Suprapubic skin (tissue), 4 donors: Measurements from ENCODE around the gene MEIOB. TPM values are rescaled to one million over a fixed set of nuclear protein-coding genes. Genes with fewer than 3 reads are reported as not detected.
A peak's percentile ranks its signal among the peaks of the same experiment; 100 is the strongest.

Experiments
- DNase-seq, 2 donors: peaks; one replicate each; pipeline ENCODE4 v3.0.0-alpha.2; 2019; ENCODE audit warnings: low spot score in 2 of 2
- H3K27ac ChIP-seq: fragments of 200-600 bp; sonication (generic); one replicate; pipeline ENCODE4 v1.5.1; 2019
- H3K27me3 ChIP-seq: fragments of 200-600 bp; sonication (generic); one replicate; pipeline ENCODE4 v1.5.1; 2019
- H3K36me3 ChIP-seq: fragments of 200-600 bp; sonication (generic); one replicate; pipeline ENCODE4 v1.5.1; 2019
- H3K4me1 ChIP-seq: fragments of 200-600 bp; sonication (generic); one replicate; pipeline ENCODE4 v1.5.1; 2019
- H3K4me3 ChIP-seq: fragments of 200-600 bp; sonication (generic); one replicate; pipeline ENCODE4 v1.5.1; 2019; ENCODE audit warnings: mild to moderate bottlenecking
- H3K9me3 ChIP-seq: fragments of 200-600 bp; sonication (generic); one replicate; pipeline ENCODE4 v1.5.1; 2019
- CTCF ChIP-seq, 2 donors: fragments of 200-600 bp in 1 of 2; fragments of 450-650 bp in 1 of 2; sonication (generic) in 1 of 2; IDR thresholded peaks; one replicate each; pipeline ENCODE4 v1.5.1; 2016 to 2019; ENCODE audit warnings: antibody characterized with exemption in 2 of 2, mild to moderate bottlenecking in 1 of 2, moderate library complexity in 1 of 2
- EP300 ChIP-seq: sonication (generic); formaldehyde crosslinking; IDR thresholded peaks from one replicate; pipeline ENCODE4 v1.6.1; 2017; ENCODE audit warnings: antibody characterized with exemption
- POLR2A ChIP-seq, 2 donors: fragments of 450-650 bp; IDR thresholded peaks; one replicate each; pipeline ENCODE4 v1.6.1; 2017; ENCODE audit warnings: antibody characterized with exemption in 2 of 2, mild to moderate bottlenecking in 2 of 2, moderate library complexity in 2 of 2
- POLR2AphosphoS5 ChIP-seq, 3 donors: sonication (generic); formaldehyde crosslinking; IDR thresholded peaks; one replicate each; pipeline ENCODE4 v1.6.1; 2017; ENCODE audit warnings: antibody characterized with exemption in 3 of 3
- WGBS: methylation state at CpG from one replicate; pipeline ENCODE4 v1.1.5; 2018; 5-methylcytosine and 5-hydroxymethylcytosine counted together
- total RNA-seq, 4 donors: library from RNA; depleted of rRNA; stranded (reverse); fragments of >200 nt; gene quantifications; one replicate each; pipeline ENCODE4 v1.1.0, GENCODE V29; 2016

MEIOB gene
- total RNA-seq, 4 donors from 2014 or later, result 0.29 to 0.68 TPM; not detected in 2

- TF ChIP-seq EP300 (no peak), POLR2A (IDR thresholded peaks at IDR 0.05) (no peak), POLR2AphosphoS5 (IDR thresholded peaks at IDR 0.05) (no peak), CTCF (IDR thresholded peaks at IDR 0.05) (no peak)
- H3K4me1 ChIP-seq, result peaks cover 67% of the 10 kb centered on the region
- H3K4me3 ChIP-seq, result peak overlapping the region; percentile 10
- no peak for DNase-seq
- H3K36me3 ChIP-seq, result no peaks in the 10 kb centered on the region
- 32% methylated on average over 3 of the region's 15 CpGs for WGBS
- peaks cover 59% of the 10 kb centered on the region for H3K27me3 ChIP-seq
- no peaks in the 10 kb centered on the region for H3K9me3 ChIP-seq
- peak overlapping the region; percentile 81 for H3K27ac ChIP-seq
These were observed 42.2 kb upstream of the MEIOB start for GRCh38 chr16:1914084-1914608.

DNA sequence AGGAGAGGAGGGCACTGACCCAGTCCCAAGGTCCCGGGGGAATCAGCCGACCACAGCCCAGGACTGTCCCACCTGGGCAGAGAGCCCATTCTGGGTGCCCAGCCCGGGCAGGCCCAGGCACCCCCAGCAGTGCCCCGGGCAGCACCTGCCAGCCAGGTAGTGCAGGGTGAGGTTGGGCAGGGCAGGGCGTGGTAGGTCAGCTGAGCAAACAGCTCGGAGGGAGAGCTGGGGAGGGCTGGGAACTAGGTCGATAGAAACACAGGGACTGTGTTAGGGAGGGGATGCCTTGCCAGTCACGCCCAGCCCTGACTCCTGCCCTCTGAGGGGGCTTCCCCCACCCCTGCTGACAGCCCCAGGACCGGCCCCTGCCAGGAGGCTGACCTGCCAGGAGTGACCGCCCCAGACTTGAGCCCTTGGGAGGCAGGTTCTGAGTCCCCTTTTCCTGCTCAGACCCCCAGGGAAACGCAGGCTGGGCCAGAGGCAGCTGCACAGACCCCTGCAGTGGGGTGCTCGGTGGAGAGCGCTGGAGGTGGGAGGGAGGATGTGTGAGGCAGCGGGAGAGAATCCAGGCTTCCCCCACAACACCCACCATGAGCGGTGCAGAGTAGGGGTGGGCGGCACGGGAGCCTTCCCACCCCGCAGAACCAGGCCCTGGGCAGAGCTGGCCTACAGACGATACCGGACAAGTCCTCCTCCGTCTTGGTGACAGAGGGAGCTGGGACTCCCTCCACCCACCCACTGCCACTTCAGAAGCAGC, 41.5 kb upstream of the MEIOB start:
- Histone ChIP-seq H3K36me3 (no peaks in the 10 kb centered on the region), H3K4me3 (peak overlapping the region; percentile 10), H3K4me1 (peaks cover 61% of the 10 kb centered on the region), H3K27ac (peak overlapping the region; percentile 81), H3K27me3 (peaks cover 53% of the 10 kb centered on the region), H3K9me3 (no peaks in the 10 kb centered on the region)
- TF ChIP-seq POLR2A (IDR thresholded peaks at IDR 0.05) (no peak), CTCF (IDR thresholded peaks at IDR 0.05) (no peak), POLR2AphosphoS5 (IDR thresholded peaks at IDR 0.05) (peak in 1 of 3 donors; percentile 12)
- DNase-seq, result no peak
- 44% methylated on average over 6 of the region's 21 CpGs for WGBS

DNA sequence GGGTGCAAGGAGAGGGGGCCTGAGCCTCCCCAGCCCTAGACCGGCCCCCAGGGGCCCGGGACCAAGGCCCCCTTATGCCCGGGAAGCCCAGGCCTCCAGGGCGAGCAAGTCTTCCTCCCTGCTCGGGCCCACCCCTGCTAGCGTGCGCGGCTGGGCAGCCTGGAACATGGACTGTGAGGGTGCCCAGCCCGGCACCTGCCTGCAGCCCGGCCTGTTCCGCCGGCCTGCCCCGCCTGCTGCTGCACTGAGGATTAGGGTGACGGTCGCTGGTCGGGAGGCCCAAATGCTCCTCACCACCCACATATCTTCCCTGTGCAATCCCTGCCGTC, 40.2 kb upstream of the MEIOB start:
- Histone ChIP-seq H3K27ac (peak overlapping the region; percentile 18), H3K36me3 (no peaks in the 10 kb centered on the region), H3K4me3 (no peak overlapping the region), H3K4me1 (peaks cover 53% of the 10 kb centered on the region), H3K27me3 (peaks cover 52% of the 10 kb centered on the region), H3K9me3 (no peaks in the 10 kb centered on the region)
- no peak for TF ChIP-seq POLR2A (IDR thresholded peaks at IDR 0.05)
- no peak for TF ChIP-seq POLR2AphosphoS5 (IDR thresholded peaks at IDR 0.05)
- no peak for TF ChIP-seq EP300
- TF ChIP-seq CTCF (IDR thresholded peaks at IDR 0.05), result no peak
- 54% methylated on average over 3 of the region's 17 CpGs for WGBS
- DNase-seq, result no peak

GRCh38 chr16:1911467-1912214, 39.7 kb upstream of the MEIOB start:
- peak overlapping the region; percentile 18 for H3K27ac ChIP-seq
- TF ChIP-seq POLR2AphosphoS5 (IDR thresholded peaks at IDR 0.05) (no peak), CTCF (IDR thresholded peaks at IDR 0.05) (no peak), EP300 (no peak), POLR2A (IDR thresholded peaks at IDR 0.05) (no peak)
- H3K36me3 ChIP-seq, result no peaks in the 10 kb centered on the region
- H3K9me3 ChIP-seq, result no peaks in the 10 kb centered on the region
- 88% methylated on average over 43 of the region's 59 CpGs for WGBS
- peaks cover 56% of the 10 kb centered on the region for H3K4me1 ChIP-seq
- DNase-seq, result no peak
- H3K4me3 ChIP-seq, result no peak overlapping the region
- H3K27me3 ChIP-seq, result peaks cover 46% of the 10 kb centered on the region

DNA sequence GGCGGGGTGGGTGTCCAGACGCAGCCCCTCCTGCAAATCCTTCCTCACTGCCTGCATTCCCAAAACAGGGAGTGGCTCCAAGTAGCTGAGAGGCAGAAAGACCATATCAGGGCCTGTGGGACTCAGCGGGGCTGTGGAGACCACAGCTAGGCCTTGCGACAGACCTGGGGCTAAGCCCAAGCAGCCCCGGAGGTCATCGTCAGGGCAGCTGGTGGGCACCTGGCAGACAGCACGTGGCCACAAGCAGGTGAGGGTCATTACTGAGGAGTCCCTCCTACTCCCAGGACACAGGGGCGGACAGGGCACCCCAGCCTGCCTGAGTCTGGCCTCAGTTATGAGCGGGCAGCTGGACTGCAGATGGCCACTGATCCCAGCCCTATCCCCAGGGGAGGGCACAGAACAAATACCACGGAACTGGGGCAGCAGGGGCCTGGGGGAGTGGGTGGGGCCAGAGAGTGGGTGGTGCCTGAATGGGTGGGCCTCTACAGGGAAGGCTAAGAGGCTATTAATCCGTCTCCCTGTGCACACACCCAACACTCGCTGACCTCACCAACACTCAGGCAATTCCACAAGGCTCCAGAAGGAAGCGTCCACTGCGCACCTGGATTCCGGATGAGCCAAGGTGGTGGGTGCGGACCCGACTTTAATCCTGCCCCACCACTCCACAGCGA, 37.7 kb upstream of the MEIOB start:
- H3K4me1 ChIP-seq, result peaks cover 58% of the 10 kb centered on the region
- peaks cover 36% of the 10 kb centered on the region for H3K27me3 ChIP-seq
- H3K27ac ChIP-seq, result peak overlapping the region; percentile 15
- whole genome bisulfite sequencing, result 71% methylated on average over 5 of the region's 18 CpGs
- no peak for TF ChIP-seq EP300
- no peaks in the 10 kb centered on the region for H3K36me3 ChIP-seq
- H3K9me3 ChIP-seq, result no peaks in the 10 kb centered on the region
- no peak for DNase-seq
- H3K4me3 ChIP-seq, result no peak overlapping the region
